M059J (cell line): ENCODE results near the gene IL27RA. TPM values are rescaled to one million over a fixed set of nuclear protein-coding genes. Genes with fewer than 3 reads are reported as not detected.

ENCODE experiments used
- total RNA-seq: library from RNA; depleted of rRNA; stranded (reverse); fragments of >200 nt; shearing (Covaris generic); gene quantifications from 2 replicates; pipeline ENCODE4 v1.2.3, GENCODE V29; 2014; rRNA removed

The IL27RA gene
- total RNA-seq, 1 experiment from 2014 or later = 4.8 TPM

Other genes with a start within 250 kb of the IL27RA start
- gene ZSWIM4, start 236.3 kb upstream of the IL27RA start, total RNA-seq = 3.6 and 12.2 TPM in 2 replicates
- gene NANOS3, start 154.6 kb upstream of the IL27RA start, total RNA-seq = not detected in 2 replicates
- 2.3 and 3.2 TPM in 2 replicates for gene BRME1, start 125.6 kb upstream of the IL27RA start, total RNA-seq
- gene CC2D1A, start 125.6 kb upstream of the IL27RA start, total RNA-seq = 18.2 and 25.1 TPM in 2 replicates
- gene PODNL1, start 93.3 kb upstream of the IL27RA start, total RNA-seq = 2.8 TPM in 1 of 2 replicates, not detected in the other
- 14.5 and 20.9 TPM in 2 replicates for gene DCAF15, start 79.3 kb upstream of the IL27RA start, total RNA-seq
- gene RFX1, start 25.4 kb upstream of the IL27RA start, total RNA-seq = 1.5 and 3.1 TPM in 2 replicates
- not detected in 2 replicates for gene RLN3, start 3.6 kb upstream of the IL27RA start, total RNA-seq
- 0.64 TPM in 1 of 2 replicates, not detected in the other for gene PALM3, start 30.3 kb downstream of the IL27RA start, total RNA-seq
- 2.2 TPM in 1 of 2 replicates, not detected in the other for gene MISP3, start 41.0 kb downstream of the IL27RA start, total RNA-seq
- gene C19orf67, start 54.0 kb downstream of the IL27RA start, total RNA-seq = not detected in 2 replicates
- gene SAMD1, start 59.0 kb downstream of the IL27RA start, total RNA-seq = 10.5 and 43.2 TPM in 2 replicates
- 46.3 and 93.7 TPM in 2 replicates for gene PRKACA, start 86.0 kb downstream of the IL27RA start, total RNA-seq
- 117 and 169 TPM in 2 replicates for gene ASF1B, start 104.8 kb downstream of the IL27RA start, total RNA-seq
- 2.4 and 4.8 TPM in 2 replicates for gene ADGRL1, start 174.4 kb downstream of the IL27RA start, total RNA-seq